Neural crest cell (in vitro differentiated cells): ENCODE measurements around the gene CRACR2B. TPM values are rescaled to one million over a fixed set of nuclear protein-coding genes. Genes with fewer than 3 reads are reported as not detected.
A peak's percentile ranks its signal among the peaks of the same experiment; 100 is the strongest.

Experiments used
- DNase-seq: peaks from one replicate; pipeline ENCODE4 v3.0.0; 2021; ENCODE audit warnings: low read depth, mixed read lengths, low spot score
- H3K27ac Mint-ChIP-seq: one replicate; pipeline ENCODE4 v1.8.0; 2021; ENCODE audit warnings: mild to moderate bottlenecking, mixed read lengths; ENCODE audit not compliant: unreplicated experiment
- H3K27me3 Mint-ChIP-seq: 2 replicates; pipeline ENCODE4 v1.8.0; 2021; ENCODE audit warnings: low read depth, mild to moderate bottlenecking, mixed read lengths
- H3K36me3 Mint-ChIP-seq: 2 replicates; pipeline ENCODE4 v1.8.0; 2021; ENCODE audit warnings: low read depth, mild to moderate bottlenecking, mixed read lengths
- H3K4me1 Mint-ChIP-seq: 2 replicates; pipeline ENCODE4 v1.8.0; 2021; ENCODE audit warnings: mixed read lengths
- H3K4me3 Mint-ChIP-seq: one replicate; pipeline ENCODE4 v1.8.0; 2021; ENCODE audit warnings: mild to moderate bottlenecking, mixed read lengths
- H3K9me3 Mint-ChIP-seq: 2 replicates; pipeline ENCODE4 v1.8.0; 2021; ENCODE audit warnings: mixed read lengths
- CTCF ChIP-seq: fragments of 200-600 bp; sonication (generic); conservative IDR thresholded peaks from 2 replicates; pipeline ENCODE4 v1.5.0; 2021; ENCODE audit warnings: antibody characterized with exemption, mild to moderate bottlenecking
- total RNA-seq: library from RNA; stranded (reverse); gene quantifications from 2 replicates; pipeline ENCODE4 v1.2.1, GENCODE V29; 2021

The CRACR2B gene
- total RNA-seq, 1 donor from 2014 or later: 2.7 TPM

- DNase-seq: no peak
- TF ChIP-seq CTCF: no peak
- peaks cover 2% of the 10 kb centered on the region for H3K4me1 Mint-ChIP-seq
- H3K36me3 Mint-ChIP-seq: no peaks in the 10 kb centered on the region
- H3K27ac Mint-ChIP-seq: no peak overlapping the region
- peak overlapping the region; percentile 66 for H3K4me3 Mint-ChIP-seq
- H3K27me3 Mint-ChIP-seq: peaks cover 3% of the 10 kb centered on the region
- no peaks in the 10 kb centered on the region for H3K9me3 Mint-ChIP-seq
Measured at GRCh38 chr11:790721-791564, 36.8 kb upstream of the CRACR2B start.

GRCh38 chr11:791658-792534 is 35.8 kb upstream of the CRACR2B start:
- TF ChIP-seq CTCF: no peak

GRCh38 chr11:792535-792821 is 35.2 kb upstream of the CRACR2B start:
- no peak for TF ChIP-seq CTCF
- Mint-ChIP-seq H3K36me3 (no peaks in the 10 kb centered on the region), H3K27ac (no peak overlapping the region), H3K27me3 (no peaks in the 10 kb centered on the region), H3K4me1 (peaks cover 15% of the 10 kb centered on the region), H3K9me3 (no peaks in the 10 kb centered on the region), H3K4me3 (no peak overlapping the region)
- no peak for DNase-seq

More at GRCh38 chr11:791658-792534, 35.8 kb upstream of the CRACR2B start:
- Mint-ChIP-seq H3K4me3 (no peak overlapping the region), H3K27me3 (no peaks in the 10 kb centered on the region), H3K36me3 (no peaks in the 10 kb centered on the region), H3K27ac (no peak overlapping the region), H3K4me1 (peaks cover 9% of the 10 kb centered on the region), H3K9me3 (no peaks in the 10 kb centered on the region)
- DNase-seq: no peak

GRCh38 chr11:792873-793272 is 34.8 kb upstream of the CRACR2B start:
- Mint-ChIP-seq H3K27ac (no peak overlapping the region), H3K4me1 (peaks cover 15% of the 10 kb centered on the region), H3K27me3 (no peaks in the 10 kb centered on the region), H3K36me3 (no peaks in the 10 kb centered on the region), H3K9me3 (no peaks in the 10 kb centered on the region), H3K4me3 (no peak overlapping the region)
- no peak for DNase-seq
- no peak for TF ChIP-seq CTCF

GRCh38 chr11:793556-793955 is 34.2 kb upstream of the CRACR2B start:
- Mint-ChIP-seq H3K27ac (no peak overlapping the region), H3K4me1 (peaks cover 15% of the 10 kb centered on the region), H3K4me3 (peak overlapping the region; percentile 66), H3K36me3 (no peaks in the 10 kb centered on the region), H3K27me3 (no peaks in the 10 kb centered on the region), H3K9me3 (no peaks in the 10 kb centered on the region)
- no peak for TF ChIP-seq CTCF
- DNase-seq: no peak
